SKM-1 (cell line): Measurements from ENCODE around the gene PLA2G3.

Source experiments
- DNase-seq: peaks from one replicate; lab custom pipeline; 2025; ENCODE audit not compliant: unreplicated experiment; lab: John Stamatoyannopoulos, UW

The PLA2G3 gene, protein sequence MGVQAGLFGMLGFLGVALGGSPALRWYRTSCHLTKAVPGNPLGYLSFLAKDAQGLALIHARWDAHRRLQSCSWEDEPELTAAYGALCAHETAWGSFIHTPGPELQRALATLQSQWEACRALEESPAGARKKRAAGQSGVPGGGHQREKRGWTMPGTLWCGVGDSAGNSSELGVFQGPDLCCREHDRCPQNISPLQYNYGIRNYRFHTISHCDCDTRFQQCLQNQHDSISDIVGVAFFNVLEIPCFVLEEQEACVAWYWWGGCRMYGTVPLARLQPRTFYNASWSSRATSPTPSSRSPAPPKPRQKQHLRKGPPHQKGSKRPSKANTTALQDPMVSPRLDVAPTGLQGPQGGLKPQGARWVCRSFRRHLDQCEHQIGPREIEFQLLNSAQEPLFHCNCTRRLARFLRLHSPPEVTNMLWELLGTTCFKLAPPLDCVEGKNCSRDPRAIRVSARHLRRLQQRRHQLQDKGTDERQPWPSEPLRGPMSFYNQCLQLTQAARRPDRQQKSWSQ

DNA sequence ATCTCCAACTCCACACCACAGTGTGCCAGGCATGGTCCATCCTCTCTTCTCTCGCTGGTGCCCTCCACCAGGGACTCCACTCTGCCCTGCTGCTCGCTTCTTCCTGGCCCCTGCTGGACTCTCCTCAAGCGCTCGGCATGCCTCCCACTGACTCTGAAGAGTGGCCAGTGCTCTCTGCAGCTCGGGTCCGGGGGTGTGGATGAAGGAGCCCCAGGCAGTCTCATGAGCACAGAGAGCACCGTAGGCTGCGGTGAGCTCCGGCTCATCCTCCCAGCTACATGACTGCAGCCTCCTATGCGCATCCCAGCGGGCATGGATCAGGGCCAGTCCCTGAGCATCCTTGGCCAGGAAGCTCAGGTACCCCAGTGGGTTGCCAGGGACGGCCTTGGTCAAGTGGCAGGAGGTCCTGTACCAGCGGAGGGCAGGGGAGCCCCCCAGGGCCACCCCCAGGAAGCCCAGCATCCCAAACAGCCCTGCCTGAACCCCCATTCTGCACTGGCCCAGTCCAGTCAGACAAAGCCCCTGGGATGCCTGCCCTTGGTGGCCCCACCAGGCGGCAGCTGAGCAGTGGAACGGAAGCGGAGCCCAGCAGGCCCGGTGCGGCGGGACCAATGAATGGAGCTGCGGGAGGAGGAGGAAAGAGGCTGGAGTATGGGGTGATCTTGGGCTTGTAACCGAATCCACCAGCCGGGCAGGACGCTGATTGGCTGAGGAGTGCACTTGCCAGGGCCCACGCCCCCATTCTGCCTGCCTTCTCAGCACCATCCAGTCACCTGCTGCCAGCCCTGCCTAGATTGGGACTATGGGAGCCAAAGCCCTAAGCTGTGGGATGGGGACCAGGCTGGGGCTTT is at the start of gene PLA2G3:
Gene PLA2G3 (minus strand): TSS at position 643 of the 851 bp plus-strand sequence. CDS start 154 bp downstream, at position 489.
- no peak for DNase-seq

DNA sequence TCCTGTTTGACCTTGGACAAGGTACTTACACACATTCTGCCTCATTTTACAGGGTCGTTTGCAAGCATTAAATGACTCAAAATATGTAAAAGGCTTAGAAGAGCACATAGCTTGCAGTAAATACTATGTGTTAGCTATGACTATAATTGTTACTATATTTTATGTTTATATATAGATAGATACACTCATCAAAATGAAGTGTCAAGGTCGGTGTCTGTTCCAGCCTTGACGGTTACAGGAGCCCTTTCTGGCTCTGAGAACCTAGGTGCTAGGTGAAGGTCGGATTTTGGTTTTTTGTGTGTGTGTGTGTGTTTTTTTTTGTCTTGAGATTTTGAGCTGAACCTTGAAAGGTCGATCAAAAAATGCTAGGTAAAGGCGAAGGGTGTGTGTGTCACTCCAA is 47.3 kb upstream of the PLA2G3 start:
- no peak for DNase-seq

DNA sequence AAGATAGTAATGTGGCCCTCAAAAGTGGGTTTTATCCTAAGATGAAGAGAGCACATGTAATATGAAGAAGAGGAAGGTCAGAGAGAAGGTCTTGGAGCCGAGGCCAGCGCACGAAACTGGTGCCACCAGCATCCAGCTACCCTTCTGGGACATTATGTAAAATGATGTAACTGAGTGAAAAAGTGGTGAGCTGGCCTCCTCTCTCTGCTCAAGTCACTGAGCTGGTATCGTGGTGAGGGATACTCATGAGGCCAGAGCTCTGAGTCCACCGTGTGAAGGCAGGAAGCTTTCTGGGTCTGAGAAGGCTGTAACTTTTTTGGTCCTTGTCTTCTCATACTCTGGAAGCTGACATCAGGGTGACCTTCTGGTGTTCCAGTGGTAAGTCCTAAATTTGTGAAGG is 44.7 kb upstream of the PLA2G3 start:
- no peak for DNase-seq

DNA sequence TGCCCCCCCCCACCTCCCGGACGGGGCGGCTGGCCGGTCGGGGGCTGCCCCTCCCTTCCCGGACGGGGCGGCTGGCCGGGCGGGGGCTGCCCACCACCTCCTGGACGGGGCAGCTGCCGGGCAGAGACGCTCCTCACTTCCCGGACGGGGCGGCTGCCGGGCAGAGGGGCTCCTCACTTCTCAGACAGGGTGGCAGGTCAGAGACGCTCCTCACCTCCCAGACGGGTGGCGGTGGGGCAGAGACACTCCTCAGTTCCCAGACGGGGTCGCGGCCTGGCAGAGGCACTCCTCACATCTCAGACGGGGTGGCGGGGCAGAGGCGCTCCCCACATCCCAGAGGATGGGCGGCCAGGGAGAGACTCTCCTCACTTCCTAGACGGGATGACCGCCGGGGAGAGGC is 43.7 kb upstream of the PLA2G3 start:
- no peak for DNase-seq

DNA sequence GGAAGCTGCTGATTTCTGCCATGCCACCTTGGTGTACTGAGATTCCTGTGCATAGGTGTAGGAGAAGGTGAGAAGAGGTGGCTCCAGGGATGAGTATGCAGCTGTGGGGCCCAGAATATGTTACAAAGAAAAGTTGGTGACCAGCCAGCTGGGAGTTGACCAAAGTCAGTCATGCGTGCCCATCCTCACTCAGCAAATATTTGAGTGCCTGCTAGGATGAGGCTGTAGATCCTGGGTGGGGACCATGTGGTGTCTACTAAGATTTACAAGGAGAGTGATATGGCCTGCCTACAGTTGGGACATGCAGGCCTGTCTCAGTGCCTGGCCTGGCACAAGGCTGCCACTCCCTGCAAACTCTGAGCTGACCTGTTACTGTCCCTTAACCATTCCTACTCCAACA is 39.0 kb upstream of the PLA2G3 start:
- no peak for DNase-seq

DNA sequence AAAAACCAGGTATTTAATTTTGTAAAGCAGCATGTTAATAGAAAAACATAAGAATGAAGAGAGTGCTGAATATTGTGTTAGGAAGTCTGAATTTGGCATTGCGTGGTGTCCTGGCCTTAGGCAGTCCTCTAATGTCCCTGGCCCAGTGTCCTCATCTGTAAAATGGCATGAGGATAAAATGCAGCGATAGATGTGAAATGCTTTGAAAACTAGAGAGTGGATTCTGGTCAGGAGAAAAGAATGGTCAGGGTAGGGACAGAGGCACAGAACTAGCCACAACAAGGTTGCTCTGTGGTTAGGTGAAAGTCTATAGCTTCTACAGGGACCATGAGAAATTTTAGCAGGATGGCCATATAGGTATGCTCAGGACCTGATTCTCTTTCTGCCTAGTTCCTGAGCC is 38.6 kb upstream of the PLA2G3 start:
- DNase-seq = no peak

DNA sequence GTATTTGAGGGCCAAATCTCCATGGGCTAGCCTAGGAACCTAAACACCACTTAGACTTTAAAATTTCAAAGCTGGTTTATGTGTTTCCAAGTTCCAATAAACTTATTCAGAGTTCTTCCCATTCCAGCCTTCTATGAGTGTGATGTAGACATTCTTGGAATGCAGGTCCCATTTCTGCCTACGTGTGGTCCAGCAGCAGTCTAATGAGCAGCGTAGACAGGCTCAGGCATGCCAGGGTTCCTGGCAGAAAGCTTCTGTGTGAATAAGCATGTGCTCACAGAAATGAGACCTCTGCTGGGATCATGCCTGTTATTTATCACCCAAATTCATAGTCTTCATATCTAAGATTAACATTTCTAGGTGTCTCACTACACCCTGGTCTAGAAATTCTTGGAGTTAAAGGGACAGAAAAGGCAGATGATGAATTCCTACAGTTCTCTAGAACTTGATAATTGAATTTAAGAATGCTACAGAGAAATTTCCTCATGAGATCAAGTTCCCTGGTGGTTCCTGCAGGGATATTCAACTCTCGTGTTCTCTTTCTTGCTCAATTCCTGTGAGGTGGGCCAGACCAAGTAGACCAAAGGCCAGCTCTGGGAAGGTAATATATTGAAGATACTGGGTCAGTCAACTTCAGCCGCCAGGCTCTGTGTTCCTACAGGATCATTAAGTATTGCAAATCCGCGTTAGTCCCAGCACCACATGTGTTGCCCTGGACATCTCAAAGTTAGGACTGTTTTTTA is 37.3 kb upstream of the PLA2G3 start:
- DNase-seq = no peak

DNA sequence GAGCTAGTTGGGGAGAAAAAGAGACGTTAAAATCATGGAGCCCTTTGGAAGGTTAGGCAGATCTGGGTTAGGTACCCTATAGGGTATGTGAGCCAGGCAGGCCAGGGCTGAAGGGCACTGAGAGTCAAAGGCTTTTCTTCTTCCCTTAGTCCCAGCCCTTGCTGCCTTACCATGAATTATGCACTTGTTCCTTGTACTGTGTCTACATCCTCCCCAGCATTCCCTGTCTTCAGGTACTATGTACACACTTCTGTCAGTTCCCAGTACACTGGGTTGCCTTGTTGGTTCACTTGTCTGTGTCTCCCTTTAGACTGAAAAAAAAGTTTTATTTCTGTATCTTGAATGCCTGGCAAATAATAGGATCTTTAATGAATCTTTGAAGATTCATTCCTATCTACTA is 36.6 kb upstream of the PLA2G3 start:
- no peak for DNase-seq

DNA sequence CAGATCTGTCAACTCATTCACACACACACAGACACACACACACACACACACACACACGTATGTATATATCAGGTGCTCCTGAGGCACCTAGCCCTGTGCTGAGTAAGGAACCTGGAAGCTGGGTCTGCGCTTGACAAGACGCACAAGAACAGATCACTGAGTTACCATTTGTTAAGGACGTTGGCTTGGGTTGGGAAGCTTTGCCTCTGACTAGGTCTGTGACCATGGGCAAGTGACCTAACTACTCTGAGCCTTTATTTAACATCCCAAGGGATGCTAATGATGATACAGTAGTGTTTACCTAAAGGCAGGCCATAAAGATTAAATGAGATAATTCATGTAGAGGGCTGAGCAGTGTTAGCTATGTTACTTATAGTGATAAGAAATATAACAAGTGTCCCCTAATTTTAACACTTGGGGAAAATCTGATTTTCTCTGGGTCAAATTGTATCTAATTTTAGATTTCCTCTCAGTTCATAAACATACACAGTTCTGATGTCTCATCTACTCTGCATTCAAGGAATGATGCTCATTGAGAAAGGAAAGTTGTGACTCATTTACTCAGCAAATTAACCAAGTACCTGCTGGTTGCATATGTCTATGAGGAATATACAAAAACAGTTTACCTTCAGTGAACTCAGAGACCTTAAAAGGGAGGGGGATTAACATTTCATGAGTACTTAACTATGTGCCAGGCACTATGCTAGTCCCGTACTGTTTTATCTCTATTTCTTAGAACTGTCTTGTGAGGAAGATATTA is 33.3 kb upstream of the PLA2G3 start:
- DNase-seq = no peak

DNA sequence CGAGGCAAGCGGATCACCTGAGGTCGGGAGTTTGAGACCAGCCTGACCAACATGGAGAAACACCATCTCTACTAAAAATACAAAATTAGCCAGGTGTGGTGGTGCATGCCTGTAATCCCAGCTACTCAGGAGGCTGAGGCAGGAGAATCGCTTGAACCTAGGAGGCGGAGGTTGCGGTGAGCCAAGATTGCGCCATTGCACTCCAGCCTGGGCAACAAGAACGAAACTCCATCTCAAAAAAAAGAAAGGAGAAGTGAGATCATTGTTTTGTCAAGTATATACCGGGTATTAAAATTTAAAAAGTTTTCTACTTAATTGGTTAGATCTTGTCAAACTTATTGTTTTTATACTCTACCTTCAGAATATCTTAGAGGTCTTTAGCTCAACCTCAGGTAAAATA is 31.4 kb upstream of the PLA2G3 start:
- peak; percentile 41 for DNase-seq

DNA sequence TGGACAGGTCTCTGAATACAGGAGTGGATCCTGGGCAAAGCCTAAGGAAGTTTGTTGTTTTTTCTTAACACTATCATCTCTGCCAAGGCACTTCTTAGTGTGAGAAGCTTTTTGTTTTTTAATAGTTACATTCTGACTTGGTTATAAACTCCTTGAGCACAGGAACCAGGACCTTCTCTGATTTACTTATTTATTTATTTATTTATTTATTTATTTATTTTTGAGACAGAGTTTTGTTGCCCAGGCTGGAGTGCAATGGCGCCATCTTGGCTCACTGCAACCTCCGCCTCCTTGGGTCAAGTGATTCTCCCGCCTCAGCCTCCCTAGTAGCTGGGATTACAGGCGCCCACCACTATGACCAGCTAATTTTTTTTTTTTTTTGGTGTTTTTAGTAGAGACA is 30.7 kb upstream of the PLA2G3 start:
- no peak for DNase-seq

DNA sequence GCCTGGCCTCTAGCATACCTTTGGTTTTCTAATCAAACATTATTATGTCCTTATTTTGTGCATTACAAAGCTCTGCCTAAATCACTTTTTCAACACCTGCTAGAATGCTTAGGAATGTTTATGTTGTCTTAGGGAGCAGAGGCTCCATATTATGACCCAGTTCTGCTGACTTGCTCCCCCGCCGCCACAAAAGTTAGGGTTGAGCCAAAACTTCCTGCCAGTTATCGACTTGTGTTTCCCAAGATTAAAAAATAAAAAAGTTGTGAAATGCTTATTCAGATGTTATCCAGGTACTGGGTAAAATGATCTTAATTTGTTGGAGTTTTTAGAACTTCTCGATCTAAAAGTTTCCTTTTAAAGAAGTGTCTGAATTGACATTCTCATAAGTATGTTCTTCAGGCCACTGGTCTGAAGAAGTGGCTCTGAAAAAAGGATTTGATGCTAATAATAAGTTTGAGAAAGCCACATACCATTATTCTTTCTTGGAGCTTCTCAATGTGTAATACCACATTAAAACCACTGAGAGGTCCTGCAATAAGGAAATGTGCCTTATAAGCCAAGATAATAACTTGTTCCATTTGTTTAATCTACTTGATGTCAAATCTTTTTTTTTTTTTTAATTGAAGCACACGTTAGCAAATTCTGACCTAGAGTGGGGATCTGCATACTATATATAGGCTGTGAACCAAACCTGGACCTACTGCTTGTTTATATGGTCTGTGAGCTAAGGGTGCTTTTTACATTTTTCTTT is 21.9 kb upstream of the PLA2G3 start:
- DNase-seq = no peak

DNA sequence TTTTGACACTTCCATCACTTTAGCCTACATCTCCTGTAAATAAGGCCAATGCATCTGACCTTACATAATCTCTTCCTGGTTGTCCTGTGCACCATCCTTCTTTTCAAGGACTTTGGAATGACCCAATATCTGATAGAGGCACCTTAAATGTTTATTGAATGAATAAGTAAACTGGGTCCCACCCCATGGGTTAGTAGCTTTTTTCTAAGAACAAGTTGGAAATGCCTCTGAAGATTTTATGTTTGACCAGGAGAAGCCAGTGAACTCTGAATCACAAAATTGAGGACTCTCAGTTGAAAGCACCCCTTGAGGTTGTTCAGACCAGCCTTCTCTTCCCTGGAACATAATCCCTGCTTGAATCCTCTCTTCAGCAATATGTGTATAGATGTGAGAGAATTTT is 21.1 kb upstream of the PLA2G3 start:
- no peak for DNase-seq

DNA sequence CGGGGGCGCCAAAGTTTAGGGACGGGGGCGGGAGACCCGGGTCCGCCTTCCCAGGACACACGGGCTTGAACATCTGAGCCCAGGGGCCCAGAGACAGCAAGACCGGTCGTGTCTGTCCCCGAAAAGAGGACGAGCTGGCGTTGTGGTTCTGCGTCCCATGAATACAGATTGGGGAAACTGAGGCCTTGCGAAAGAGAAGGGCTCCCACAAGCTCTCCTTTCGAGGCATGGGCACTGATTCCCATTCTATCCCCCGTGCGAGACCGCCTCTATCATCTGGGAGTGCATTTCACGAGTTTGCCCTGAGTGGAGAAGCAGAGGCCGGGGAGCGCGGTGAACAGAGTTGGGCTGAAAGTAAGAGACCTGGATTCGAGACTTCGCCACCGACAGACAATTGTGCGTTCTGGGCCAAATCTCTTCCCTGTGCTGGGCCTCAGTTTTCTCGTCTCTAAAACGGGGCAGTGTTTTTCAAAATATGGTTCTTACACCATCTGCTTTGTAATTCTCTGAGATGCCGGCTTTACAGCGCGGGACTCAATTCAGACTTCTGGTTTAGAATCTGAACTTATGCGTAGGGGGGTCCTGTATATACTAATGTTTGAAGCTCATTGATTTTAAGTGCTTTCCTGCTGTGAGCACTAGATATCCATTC is 20.1 kb upstream of the PLA2G3 start:
- DNase-seq = no peak

DNA sequence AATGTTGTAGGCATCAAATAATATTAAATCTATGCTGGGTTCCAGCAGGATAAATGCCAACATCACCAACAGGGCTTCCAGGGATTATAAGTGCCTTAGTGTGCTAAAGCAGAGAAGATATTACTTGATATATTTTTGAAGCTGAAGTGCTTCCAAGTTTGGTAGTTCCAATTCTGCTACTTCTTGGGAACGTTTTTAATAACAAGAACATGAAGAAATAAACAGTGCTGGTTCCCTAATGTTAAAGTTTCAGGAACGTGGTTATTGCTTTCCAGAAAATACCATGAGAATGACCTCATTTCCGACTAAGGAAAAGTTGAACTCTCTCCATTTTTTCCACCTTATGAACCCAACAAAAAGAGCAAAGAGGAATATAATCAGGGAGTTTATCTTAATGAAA is 15.1 kb upstream of the PLA2G3 start:
- DNase-seq = no peak

DNA sequence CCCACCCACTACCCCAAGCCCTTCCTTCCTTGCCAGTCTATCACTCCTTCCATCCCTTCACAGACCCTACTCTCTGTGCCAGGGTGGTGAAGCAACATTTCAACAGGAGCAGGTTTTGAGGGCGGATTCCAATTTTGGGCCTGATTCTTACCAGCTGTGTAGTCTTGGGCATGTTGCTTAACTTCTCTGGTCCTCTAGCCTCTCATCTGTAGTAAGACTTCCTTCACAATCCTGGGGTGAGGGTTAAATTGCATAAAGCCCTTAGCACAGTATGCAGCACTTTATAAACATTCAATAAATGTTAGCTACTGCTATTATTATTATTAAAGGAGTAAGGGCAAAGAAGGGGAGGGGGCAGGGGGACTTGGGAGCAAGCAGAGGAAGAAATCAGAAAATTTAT is 14.7 kb upstream of the PLA2G3 start:
- DNase-seq = no peak

DNA sequence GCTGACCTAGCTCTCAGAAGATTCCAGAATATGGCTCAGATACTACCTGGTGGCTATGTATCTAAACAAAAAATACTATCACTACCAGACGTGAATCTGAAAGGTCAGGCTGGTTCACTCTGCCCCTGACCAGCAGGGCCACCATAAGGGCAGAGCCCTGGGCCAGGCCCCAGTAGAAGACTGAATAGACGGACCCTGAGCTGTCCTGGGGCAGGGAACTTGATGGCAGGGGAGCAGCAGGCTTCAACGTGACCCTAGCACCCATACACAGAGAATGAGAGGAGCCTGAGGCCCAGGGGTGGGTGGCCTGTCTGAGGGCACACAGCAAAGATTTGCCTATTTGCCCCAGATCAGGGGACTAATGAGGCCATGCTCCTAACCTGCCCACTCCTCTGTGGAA is 13.0 kb upstream of the PLA2G3 start:
- no peak for DNase-seq

DNA sequence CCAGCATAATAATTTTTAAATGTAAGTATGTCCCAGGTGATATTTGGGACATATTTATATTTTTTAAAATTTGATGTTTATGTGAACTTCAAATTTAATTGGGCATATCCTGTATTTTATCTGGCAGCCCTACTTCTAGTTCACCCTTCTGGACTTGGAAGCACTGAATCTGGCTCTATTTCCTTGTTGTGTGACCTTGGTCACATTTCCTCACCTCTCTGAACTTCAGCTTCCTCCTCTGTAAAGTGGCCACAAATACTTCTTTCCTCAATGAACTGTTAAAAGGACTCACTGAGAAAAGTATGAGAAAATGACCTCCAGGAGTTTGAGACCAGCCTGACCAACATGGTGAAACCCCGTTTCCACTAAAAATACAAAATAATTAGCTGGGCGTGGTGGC is 11.6 kb upstream of the PLA2G3 start:
- peak; percentile 59 for DNase-seq

DNA sequence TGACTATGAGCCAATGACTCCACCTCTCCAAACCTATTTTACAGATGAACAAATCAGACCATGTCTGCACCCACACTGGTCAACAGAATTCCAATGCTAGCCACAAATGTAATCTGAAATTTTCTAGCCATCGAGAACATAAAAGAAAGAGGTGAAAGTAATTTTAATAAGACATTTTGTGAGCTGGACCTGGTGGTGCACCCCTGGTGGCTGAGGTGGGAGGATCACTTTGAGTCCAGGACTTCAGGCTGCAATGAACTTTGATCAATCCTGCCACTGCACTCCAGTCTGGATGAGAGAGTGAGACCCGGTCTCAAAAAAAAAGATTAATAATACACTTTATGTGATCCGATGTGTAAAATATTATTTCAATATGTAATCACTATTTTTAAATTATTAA is 10.3 kb upstream of the PLA2G3 start:
- DNase-seq = no peak
